K562 (cell line): ENCODE results near the gene FOXN3. TPM values are rescaled to one million over a fixed set of nuclear protein-coding genes. Genes with fewer than 3 reads are reported as not detected.
"Not testable (repeated sequence)": the region's sequence is repeated elsewhere in the genome, so short reads cannot be mapped to it uniquely, and the experiment has no call there.

Experiments
- ATAC-seq: fragments of 200-7000 bp; cut with Tn5 transposase; 3 replicates; pipeline ENCODE4 v1.9.1; 2020; ENCODE audit warnings: moderate library complexity
- BruUV-seq: library from RNA; stranded (reverse); fragments of 400-500 nt; replicated peaks from 2 replicates; lab custom pipeline; 2021; lab: Mats Ljungman, UMichigan
- CTCF ChIA-PET: fragments of 300-600 bp; formaldehyde crosslinking; extraction: SDS; loops from one replicate; lab custom pipeline; 2021; ENCODE audit warnings: low intra/inter-chr PET ratio; lab: Yijun Ruan, JAX
- POLR2A ChIA-PET: fragments of 300-600, 350-650 bp; sonication (Branson Sonifier 250); formaldehyde crosslinking; extraction: SDS; loops from one replicate; lab custom pipeline; 2021; ENCODE audit warnings: antibody characterized with exemption, inconsistent platforms; lab: Yijun Ruan, JAX
- DNase-seq, 4 experiments: peaks; one replicate each; pipeline versions ENCODE4 v3.0.0 to v3.0.0-alpha.2; 2011 to 2018; ENCODE audit warnings: low spot score in 3 of 4, mixed read lengths in 3 of 4; ENCODE audit errors: extremely low read depth in 1 of 4
- FAIRE-seq: peaks from 2 replicates; lab custom pipeline; 2011; peaks lifted over from hg19 to GRCh38; lab: Jason Lieb, UNC
- H2AFZ ChIP-seq: 2 replicates; pipeline ENCODE4 v1.6.0; 2011; ENCODE audit warnings: low read depth, low read length, control low read depth, inconsistent platforms
- H3K27ac ChIP-seq: fragments of 200-600 bp; 3 replicates; pipeline ENCODE4 v1.8.0; 2011; ENCODE audit warnings: low read depth, mild to moderate bottlenecking, control low read depth, inconsistent platforms, low read length, moderate library complexity, mixed read lengths; ENCODE audit errors: extremely low read depth
- H3K27me3 ChIP-seq, 2 experiments: fragments of 300-600 bp in 1 of 2; 2 replicates in 1 of 2; 3 replicates in 1 of 2; pipeline versions ENCODE4 v1.6.0 to v1.8.0; 2011; ENCODE audit warnings: inconsistent platforms in 2 of 2, low read length in 2 of 2, mild to moderate bottlenecking in 1 of 2, mixed read lengths in 1 of 2, moderate library complexity in 1 of 2; ENCODE audit not compliant: control insufficient read depth in 2 of 2, insufficient read depth in 2 of 2
- H3K36me3 ChIP-seq: fragments of 300-600 bp; 3 replicates; pipeline ENCODE4 v1.8.0; 2011; ENCODE audit warnings: mild to moderate bottlenecking, low read length, inconsistent platforms; ENCODE audit not compliant: control insufficient read depth, insufficient read depth
- H3K4me1 ChIP-seq, 2 experiments: fragments of 200-600 bp in 1 of 2; replicated peaks in 1 of 2; 2 replicates in 1 of 2; 3 replicates in 1 of 2; pipeline versions ENCODE4 v1.5.1 to v1.8.0; 2011; ENCODE audit warnings: inconsistent platforms in 2 of 2, low read length in 2 of 2, mild to moderate bottlenecking in 1 of 2, mixed read lengths in 1 of 2, moderate library complexity in 1 of 2; ENCODE audit not compliant: control insufficient read depth in 2 of 2, insufficient read depth in 2 of 2
- H3K4me2 ChIP-seq: 2 replicates; pipeline ENCODE4 v1.6.1; 2011; ENCODE audit warnings: low read length, control low read depth, inconsistent platforms, mixed read lengths; ENCODE audit not compliant: insufficient read depth
- H3K4me3 ChIP-seq: fragments of 200-600 bp; sonication (generic), shearing (Covaris generic); 2 replicates; pipeline ENCODE4 v1.5.1; 2016; ENCODE audit warnings: control low read depth, inconsistent platforms
- H3K79me2 ChIP-seq: fragments of 200-600 bp; 3 replicates; pipeline ENCODE4 v1.8.0; 2011; ENCODE audit warnings: low read length, inconsistent platforms; ENCODE audit not compliant: control insufficient read depth, insufficient read depth
- H3K9ac ChIP-seq, 2 experiments: 2 replicates each; pipeline versions ENCODE4 v1.6.0 to v1.6.1; 2011; ENCODE audit warnings: low read depth in 2 of 2, low read length in 2 of 2, control low read depth in 1 of 2, inconsistent platforms in 1 of 2, mild to moderate bottlenecking in 1 of 2, mixed read lengths in 1 of 2; ENCODE audit not compliant: insufficient read depth in 1 of 2
- H3K9me1 ChIP-seq: one replicate; pipeline ENCODE4 v1.6.0; 2011; ENCODE audit warnings: inconsistent platforms, mild to moderate bottlenecking, low read length, moderate library complexity; ENCODE audit not compliant: control insufficient read depth, insufficient read depth
- H3K9me3 ChIP-seq: replicated peaks from 2 replicates; pipeline ENCODE4 v1.5.1; 2011; ENCODE audit warnings: low read depth, low read length, inconsistent platforms; ENCODE audit not compliant: control insufficient read depth, insufficient read depth
- H4K20me1 ChIP-seq: replicated peaks from 2 replicates; pipeline ENCODE4 v1.6.1; 2011; ENCODE audit warnings: low read length, inconsistent platforms, mixed read lengths; ENCODE audit not compliant: control insufficient read depth, insufficient read depth
- ATF1 ChIP-seq, 2 experiments: fragments of 450-650 bp in 1 of 2; IDR thresholded peaks; 2 replicates each; pipeline ENCODE4 v1.6.1; 2016; ENCODE audit warnings: missing compliant biosample characterization in 1 of 2, missing genetic modification characterization in 1 of 2
- CREM ChIP-seq: IDR thresholded peaks from 2 replicates; pipeline ENCODE4 v1.6.1; 2014; ENCODE audit warnings: antibody characterized with exemption, low read depth
- NFRKB ChIP-seq: fragments of 450-650 bp; IDR thresholded peaks from 2 replicates; pipeline ENCODE4 v1.6.1; 2016; ENCODE audit warnings: low read depth
- SETDB1 ChIP-seq: IDR thresholded peaks from one replicate; pipeline ENCODE4 v1.6.1; 2012; ENCODE audit warnings: low read length, control low read depth, inconsistent platforms
- ZNF347 ChIP-seq: fragments of 450-650 bp; formaldehyde crosslinking; IDR thresholded peaks from 2 replicates; pipeline ENCODE4 v1.4.0; 2020; ENCODE audit warnings: low read depth, mild to moderate bottlenecking, moderate library complexity
- ZNF639 ChIP-seq, 2 experiments: fragments of 200-800 bp in 1 of 2; sonication (Bioruptor generic) in 1 of 2; sonication (generic) in 1 of 2; formaldehyde crosslinking in 1 of 2; IDR thresholded peaks in 1 of 2; conservative IDR thresholded peaks in 1 of 2; 2 replicates each; pipeline versions ENCODE4 v1.5.0 to v1.6.1; 2016 to 2020; ENCODE audit warnings: missing compliant biosample characterization in 1 of 2, missing genetic modification characterization in 1 of 2, missing genetic modification reagents in 1 of 2
- WGBS: fragments of 100-300 bp; shearing (Covaris generic); methylation state at CpG from one replicate; pipeline ENCODE4 v1.1.6; 2016; ENCODE audit warnings: low coverage, mixed read lengths; ENCODE audit not compliant: insufficient coverage; ENCODE audit errors: missing lambda C conversion rate; 5-methylcytosine and 5-hydroxymethylcytosine counted together
- in situ Hi-C: fragments of 300-500 bp; cut with MboI; formaldehyde crosslinking; loops from 4 replicates; pipeline ENCODE4 v1.15.0; 2018; ENCODE audit warnings: inconsistent platforms, mixed read lengths
- intact Hi-C: fragments of 100-400 bp; cut with micrococcal nuclease; formaldehyde crosslinking; loops from 2 replicates; pipeline ENCODE4 v1.14.2; 2022
- polyA plus RNA-seq, 8 experiments: library from polyadenylated mRNA; depleted of rRNA in 4 of 8; stranded (reverse) in 5 of 8; unstranded in 3 of 8; fragments of >200 nt; fragmentation: Nextera tagmentation in 2 of 8; fragmentation: Illumina TruSeq in 1 of 8; extraction: Ambion mirVana in 2 of 8; extraction: Trizol in 1 of 8; gene quantifications; 2 replicates each; pipeline versions ENCODE4 v1.2.1 to v1.2.3, GENCODE V29; 2011 to 2014; ENCODE audit warnings: inconsistent platforms in 1 of 8, missing spikeins in 1 of 8
- total RNA-seq, 7 experiments: library from RNA; depleted of rRNA in 6 of 7; stranded (reverse); fragments of >200 nt in 6 of 7; fragmentation: Illumina TruSeq in 2 of 7; extraction: Trizol in 2 of 7; gene quantifications; 2 replicates each; pipeline versions ENCODE4 v1.2.1 to v1.2.3, GENCODE V29; 2011 to 2021; ENCODE audit warnings: low replicate concordance in 1 of 7
- TF ChIP-seq, protein P1 (sequence below): fragments of 250-450 bp; sonication (Bioruptor Pico); IDR thresholded peaks from 2 replicates; pipeline ENCODE4 v1.5.0; 2021; ENCODE audit warnings: mild to moderate bottlenecking, moderate library complexity

The FOXN3 gene
- total and polyA plus RNA-seq, 9 of the 15 experiments (the other 6 are each of a cell fraction or from before 2014, with no cell fraction given), result 0.07 to 1.3 (median 0.40) TPM

DNA sequence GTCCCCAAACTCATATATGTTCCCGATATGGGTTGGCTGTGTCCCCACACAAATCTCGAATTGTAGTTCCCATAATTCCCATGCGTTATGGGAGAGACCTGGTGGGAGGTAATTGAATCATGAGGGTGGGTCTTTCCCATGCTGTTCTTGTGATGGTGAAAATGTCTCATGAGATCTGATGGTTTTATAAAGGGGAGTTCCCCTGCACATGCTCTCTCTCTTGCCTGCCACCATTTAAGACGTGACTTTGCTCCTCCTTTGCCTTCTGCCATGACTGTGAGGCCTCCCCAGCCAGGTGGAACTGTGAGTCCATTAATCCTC is 166.4 kb downstream of the FOXN3 start:
- H3K36me3 ChIP-seq, intact Hi-C loops, H3K4me3 ChIP-seq, DNase-seq, H3K9me3 ChIP-seq, ATAC-seq, BruUV-seq, H3K27ac ChIP-seq, POLR2A ChIA-PET, in situ Hi-C loops, H3K9me1 ChIP-seq, H3K79me2 ChIP-seq, CTCF ChIA-PET, H2AFZ ChIP-seq, H3K4me1 ChIP-seq, H3K9ac ChIP-seq, H4K20me1 ChIP-seq, H3K27me3 ChIP-seq, H3K4me2 ChIP-seq, FAIRE-seq: not testable (repeated sequence)
- WGBS, result 0% methylated on average over 3 of the region's 4 CpGs

GRCh38 chr14:89249972-89250654 is 166.9 kb downstream of the FOXN3 start:
- ChIA-PET CTCF (no interaction called here), POLR2A (no interaction called here)
- H3K4me2 ChIP-seq, result no peak overlapping the region
- FAIRE-seq (no peak), ATAC-seq (no peak), DNase-seq (no peak)
- no peaks in the 10 kb centered on the region for H3K9me3 ChIP-seq
- intact Hi-C loops (no loop called here), in situ Hi-C loops (no loop called here)
- no peak overlapping the region for H3K9ac ChIP-seq
- BruUV-seq, result no TSS peak
- WGBS, result 0% methylated on average over 1 of the region's 1 CpG
- H3K4me3 ChIP-seq, result no peak overlapping the region
- H3K4me1 ChIP-seq, result no peaks in the 10 kb centered on the region
- no peaks in the 10 kb centered on the region for H3K9me1 ChIP-seq
- H2AFZ ChIP-seq, result no peak overlapping the region
- H3K36me3 ChIP-seq, result no peaks in the 10 kb centered on the region
- no peak overlapping the region for H3K27ac ChIP-seq
- no peaks in the 10 kb centered on the region for H3K79me2 ChIP-seq
- peaks cover 0 to 7% of the 10 kb centered on the region in 2 experiments; a peak in 2 of 5 replicates for H3K27me3 ChIP-seq
- no peaks in the 10 kb centered on the region for H4K20me1 ChIP-seq
- TF ChIP-seq NFRKB (no peak), CREM (no peak), SETDB1 (no peak), ATF1 (CRISPR knock-in tag; IDR thresholded peaks at IDR 0.05) (no peak), ATF1 (tag; IDR thresholded peaks at IDR 0.05) (no peak), ZNF347 (CRISPR knock-in tag) (no peak), ZNF639 (CRISPR knock-in tag; conservative IDR thresholded peaks at IDR 0.05 in 1 of 2, IDR thresholded peaks at IDR 0.05 in 1 of 2) (no peak)
- TF ChIP-seq, protein P1, sequence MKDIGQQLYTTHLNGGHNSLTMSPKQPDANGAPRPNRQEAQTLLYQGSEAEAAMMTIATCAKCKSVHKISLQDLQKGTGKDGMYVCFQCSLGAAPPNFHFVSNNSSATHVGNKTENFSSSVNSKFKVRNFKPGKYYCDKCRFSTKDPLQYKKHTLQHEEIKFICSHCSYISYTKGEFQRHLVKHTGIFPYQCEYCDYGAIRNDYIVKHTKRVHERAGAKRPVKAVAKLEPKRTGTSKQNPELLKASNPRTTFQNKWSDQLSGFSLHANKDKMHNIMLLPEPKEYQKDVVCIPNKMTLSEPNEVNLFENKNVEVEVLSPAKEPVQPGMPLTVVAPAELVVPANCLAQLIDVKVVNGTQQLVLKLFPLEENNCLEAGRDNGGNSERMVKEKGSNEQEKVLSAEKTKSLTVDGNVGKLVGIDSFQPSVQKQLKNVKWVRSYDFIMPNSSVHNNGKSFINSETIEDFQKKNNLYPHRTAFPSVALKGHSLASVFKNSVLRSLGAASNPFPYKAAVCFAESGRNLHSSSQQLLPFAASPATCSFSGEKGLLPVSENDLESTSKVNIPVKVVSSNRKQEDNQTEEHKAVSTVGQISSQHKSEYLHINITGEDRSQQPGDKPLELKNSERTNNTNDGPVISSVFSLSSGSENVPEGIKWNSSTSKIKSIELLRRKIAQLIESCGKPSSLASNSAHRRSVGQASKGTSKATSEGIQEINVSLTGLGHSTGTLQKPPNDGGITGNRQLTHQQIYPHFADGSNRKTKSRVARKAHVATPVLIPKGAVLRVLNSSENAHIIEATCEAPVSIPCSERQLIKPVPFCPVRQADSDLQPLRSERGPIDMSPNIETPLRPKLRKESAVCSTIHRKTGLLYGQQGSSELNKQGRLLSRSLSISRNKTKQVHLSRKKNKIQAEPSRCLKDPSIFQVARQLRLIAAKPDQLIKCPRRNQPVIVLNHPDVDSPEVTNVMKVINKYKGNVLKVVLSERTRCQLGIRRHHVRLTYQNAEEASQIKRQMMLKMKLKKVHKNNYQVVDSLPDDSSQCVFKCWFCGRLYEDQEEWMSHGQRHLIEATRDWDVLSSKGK, result no peak
